HG02571 (cell line): ENCODE data around the gene TLCD3B.
A peak's percentile ranks its signal among the peaks of the same experiment; 100 is the strongest.
"Not testable (repeated sequence)": the region's sequence is repeated elsewhere in the genome, so short reads cannot be mapped to it uniquely, and the experiment has no call there.

Source experiments
- ATAC-seq: cut with Tn5 transposase; IDR thresholded peaks from one replicate; pipeline ENCODE4 v1.9.1; 2021; ENCODE audit warnings: mild to moderate bottlenecking, moderate library complexity; ENCODE audit not compliant: unreplicated experiment

The TLCD3B gene

DNA sequence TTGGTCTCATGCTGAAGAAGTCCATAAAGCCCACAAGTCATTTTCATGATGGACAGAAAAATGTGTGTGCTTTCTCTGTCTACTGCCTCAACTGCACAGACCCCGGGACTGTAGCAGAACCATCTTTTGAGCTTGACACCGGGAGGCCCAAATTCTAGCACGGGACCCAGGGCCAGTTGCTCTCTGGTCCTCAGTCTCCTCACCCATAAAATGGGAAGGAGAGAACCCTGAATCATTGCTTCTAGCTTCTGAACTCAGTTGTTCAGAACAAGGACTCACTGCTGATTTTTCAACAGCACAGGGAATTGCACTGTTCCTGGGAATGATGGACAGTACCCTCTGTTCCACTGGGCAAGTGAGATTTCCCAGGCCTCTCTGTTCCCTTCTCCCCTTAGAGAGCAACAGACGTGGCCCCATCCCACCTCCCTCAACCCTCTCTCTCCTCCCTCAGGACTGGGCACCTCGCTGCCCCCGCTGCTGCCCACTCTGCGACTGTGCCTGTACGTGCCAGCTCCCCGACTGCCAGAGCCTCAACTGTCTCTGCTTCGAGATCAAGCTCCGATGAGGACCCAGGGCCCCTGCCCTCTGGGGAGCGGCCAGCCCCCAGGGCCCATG lies 32.3 kb upstream of the TLCD3B start:
- no peak for ATAC-seq

- ATAC-seq = no peak
Observed at GRCh38 chr16:30060836-30061554, 29.9 kb upstream of the TLCD3B start.

DNA sequence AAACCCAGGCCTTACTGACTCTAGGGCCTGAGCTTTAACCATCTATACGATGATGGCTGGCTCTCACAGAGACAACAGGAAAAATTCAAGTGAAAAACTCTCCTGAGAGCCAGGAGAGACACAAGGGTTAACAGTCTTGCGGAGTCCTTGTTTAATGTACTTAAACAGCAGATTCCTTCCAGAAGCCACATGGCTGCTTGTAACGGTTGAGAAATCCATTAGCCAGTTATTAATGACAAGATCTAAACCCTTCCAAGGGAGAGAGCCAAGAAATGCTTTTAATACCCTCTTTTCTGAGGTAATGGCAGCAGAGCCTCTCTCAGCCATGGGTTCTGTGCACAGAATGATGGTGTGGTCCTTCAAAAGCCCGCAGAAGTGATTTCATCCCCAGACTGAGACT lies 29.3 kb upstream of the TLCD3B start:
- no peak for ATAC-seq

- no peak for ATAC-seq
Observed at GRCh38 chr16:30054959-30055553, 24.0 kb upstream of the TLCD3B start.

GRCh38 chr16:30054451-30054850 lies 23.4 kb upstream of the TLCD3B start:
- ATAC-seq = no peak

DNA sequence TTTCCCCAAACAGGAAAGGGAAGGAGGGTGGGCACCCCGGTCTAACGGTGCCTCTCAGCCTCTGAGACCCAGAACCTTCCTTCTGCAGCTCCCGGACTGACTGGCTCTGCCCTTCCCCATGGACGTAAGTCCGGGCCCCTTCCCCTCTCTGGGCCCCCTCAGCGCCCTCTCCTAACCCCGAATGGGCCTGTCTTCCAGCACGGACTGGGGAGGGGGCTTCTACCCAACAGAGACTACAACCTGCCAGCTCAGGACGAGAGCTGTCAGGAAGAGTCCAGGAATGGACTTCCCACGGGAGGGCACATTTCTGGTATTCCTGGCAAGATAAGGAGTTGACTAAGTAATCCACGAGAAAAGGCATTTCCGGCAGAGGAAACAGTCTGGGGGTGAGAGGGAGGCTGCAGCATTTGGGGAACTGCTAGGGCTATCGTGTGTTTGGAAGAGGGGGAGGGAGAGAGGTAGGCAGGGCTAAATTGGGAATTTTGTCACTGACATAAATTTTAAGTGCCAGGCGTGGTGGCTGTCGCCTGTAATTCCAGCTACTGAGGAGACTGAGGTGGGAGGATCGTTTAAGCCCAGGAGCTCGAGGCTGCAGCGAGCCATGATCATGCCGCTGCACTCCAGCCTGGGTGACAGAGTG lies 22.4 kb upstream of the TLCD3B start:
- ATAC-seq = no peak

DNA sequence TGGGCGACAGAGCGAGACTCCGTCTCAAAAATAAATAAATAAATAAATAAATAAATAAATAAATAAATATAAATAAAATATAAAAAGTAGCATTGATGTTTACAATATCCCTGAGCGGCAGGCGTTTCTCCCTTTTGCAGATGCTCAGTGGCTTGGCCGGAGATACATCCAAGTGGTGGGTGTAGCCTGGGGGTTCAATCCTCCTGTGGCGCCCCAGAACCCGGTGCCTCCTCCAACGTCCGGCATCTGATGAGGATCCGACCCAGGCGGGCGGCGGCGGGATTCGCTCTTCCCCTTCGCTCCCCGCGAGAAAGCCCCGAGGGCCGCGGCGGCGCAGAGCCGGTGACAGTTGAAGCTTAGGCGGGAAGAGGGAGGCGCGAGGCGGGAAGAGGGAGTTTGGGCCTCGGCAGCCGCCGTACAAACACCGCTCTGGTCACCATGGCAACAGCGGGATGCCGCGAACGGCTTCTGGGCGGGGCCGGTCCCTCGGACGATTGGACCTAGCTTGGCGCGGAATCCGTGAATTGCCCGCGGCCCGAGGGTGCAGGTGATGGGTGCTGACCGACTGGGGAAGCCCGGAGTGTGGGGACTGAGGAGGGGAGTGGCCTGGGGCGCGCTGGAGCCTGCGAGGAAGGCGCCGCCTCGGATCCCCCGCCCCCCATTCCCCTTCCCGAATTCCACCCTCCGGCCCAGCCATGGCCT lies 21.8 kb upstream of the TLCD3B start:
- ATAC-seq = peak; percentile 43

DNA sequence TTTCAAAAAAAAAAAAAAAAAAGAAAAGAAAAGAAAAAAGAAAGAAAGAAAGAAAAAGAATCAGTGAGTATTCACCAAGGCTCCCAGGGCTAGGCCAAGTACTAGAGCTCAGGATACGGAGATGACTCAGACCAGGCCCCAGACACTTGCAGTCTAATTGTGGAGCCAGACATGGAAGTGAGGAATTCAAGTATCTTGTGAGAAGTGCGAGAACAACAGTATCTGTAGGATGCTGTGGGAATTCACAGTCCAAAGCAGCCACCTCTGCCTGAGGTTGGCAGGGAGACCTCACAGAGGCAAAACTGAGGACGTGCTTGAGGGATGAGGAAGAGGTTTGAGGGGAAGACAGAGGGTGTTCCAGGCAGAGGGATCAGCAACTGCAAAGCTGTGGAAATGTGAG lies 20.4 kb upstream of the TLCD3B start:
- ATAC-seq = no peak

GRCh38 chr16:30049871-30050270 lies 18.8 kb upstream of the TLCD3B start:
- no peak for ATAC-seq

DNA sequence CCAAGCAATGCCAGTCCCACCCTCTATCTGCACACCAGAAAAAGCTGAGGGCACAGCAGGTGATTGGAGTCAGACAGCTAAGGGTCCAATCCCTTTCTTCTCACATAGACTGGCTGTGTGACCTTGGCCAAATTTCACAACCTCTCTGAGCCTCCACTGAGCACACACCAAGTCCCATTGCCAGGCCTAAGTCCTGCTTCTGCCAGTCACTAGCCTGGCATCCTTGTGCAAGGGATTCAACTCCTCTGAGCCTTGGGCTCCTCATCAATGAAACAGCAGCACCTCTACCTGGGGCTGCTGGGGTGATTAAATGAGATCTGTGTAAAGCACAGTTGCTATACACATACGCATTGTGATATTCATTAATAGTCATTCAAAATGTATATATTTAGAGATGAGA lies 15.5 kb upstream of the TLCD3B start:
- ATAC-seq = no peak

DNA sequence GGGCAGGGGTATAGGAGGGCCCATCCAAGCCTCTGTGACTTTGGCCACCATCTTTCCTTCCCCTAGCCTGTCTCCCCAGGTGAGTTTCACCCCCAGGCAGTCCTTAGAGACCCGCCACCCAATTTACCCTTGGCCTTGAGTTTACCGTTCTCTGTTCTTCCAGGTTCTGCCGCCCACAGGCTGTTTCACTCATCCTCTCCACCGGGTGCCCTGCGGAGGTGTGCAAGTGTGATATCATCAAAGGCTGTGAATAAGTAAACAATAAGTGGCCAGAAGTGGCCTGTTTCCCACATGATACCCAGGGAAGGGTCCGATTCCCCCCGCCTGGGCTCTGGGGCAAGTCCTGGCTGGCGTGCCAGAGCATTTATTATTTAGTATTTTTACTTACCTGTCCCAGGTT lies 15.1 kb upstream of the TLCD3B start:
- ATAC-seq = no peak

GRCh38 chr16:30041841-30042240 lies 10.8 kb upstream of the TLCD3B start:
- ATAC-seq = no peak

GRCh38 chr16:30040690-30041089 lies 9.6 kb upstream of the TLCD3B start:
- not testable (repeated sequence) for ATAC-seq

- no peak for ATAC-seq
Observed at GRCh38 chr16:30040221-30040620, 9.2 kb upstream of the TLCD3B start.

DNA sequence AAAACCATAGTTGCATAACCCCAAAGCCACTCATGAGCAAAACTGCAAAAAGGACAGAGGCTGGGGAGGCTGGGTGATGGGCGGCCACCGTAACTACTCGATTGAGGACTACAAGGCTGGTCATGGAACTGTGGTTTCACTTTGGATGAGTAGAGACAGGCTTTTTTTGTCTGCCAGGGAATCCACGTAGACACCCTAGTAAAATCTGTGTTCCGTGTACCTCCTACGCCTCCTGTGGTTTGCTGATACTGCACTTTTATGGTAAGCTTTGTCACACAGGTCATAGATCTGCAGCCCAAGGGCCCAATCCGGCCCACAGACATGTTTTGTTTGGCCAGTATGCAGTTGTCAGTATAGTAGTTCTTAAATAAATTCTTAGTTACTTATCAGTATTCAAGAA lies 2.2 kb upstream of the TLCD3B start:
- no peak for ATAC-seq

- ATAC-seq = no peak
Observed at GRCh38 chr16:30032083-30032819, 1.2 kb upstream of the TLCD3B start.

GRCh38 chr16:30031477-30031918 lies 427 bp upstream of the TLCD3B start:
- no peak for ATAC-seq

- no peak for ATAC-seq
Observed at GRCh38 chr16:30030011-30030685, 923 bp downstream of the TLCD3B start.

- ATAC-seq = no peak
Observed at GRCh38 chr16:30028438-30029076, 2.5 kb downstream of the TLCD3B start.
